ENCODE data around the gene PLAA.

PLAA gene

GRCh38 chr9:26946753-26947727 is at the start of gene PLAA:
PLAA (minus strand) TSS chr9:26947242; CDS start chr9:26947045, 197 bp downstream.
- DNase-seq (ENCODE audit: low read depth) = peak; percentile 85

DNA sequence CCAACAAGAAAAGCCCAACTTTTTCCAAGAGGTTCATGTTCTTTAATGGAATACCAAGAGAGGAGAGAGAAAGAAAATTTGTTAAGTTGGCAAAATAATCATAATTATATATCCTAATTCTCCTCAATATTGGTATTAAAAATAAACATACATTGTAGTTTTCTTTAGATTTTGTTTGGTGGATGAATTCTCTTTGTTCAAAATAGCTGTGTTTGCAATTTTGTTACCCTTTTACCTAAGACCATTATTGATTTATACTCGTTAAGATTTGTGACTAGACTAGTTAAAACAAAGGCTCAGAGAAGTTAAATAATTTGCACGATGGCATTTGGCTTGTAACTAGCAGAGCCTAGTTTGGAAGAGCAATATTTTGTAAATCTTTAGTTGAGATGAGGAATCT is 48.8 kb upstream of the PLAA start:
- no peak for DNase-seq (ENCODE audit: low read depth)

DNA sequence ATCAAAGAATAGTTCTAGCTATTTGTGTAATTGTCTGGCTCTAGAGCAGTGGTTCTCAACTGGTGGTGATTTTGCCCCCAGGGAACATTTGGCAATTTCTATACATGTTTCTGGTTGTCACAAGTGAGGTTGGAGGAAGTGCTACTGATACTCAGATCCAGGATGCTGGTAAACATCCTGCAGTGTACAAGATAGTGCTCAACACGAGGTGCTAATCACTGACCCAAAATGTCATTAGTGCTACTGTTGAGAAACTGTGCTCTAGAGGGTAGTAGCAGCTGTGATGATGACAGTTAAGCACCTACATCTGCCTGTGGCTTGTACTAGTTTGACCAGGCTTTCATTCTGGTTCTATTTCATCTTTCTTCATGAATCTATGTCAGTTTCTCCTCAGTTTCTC is 36.3 kb upstream of the PLAA start:
- no peak for DNase-seq (ENCODE audit: low read depth)

- no peak for DNase-seq (ENCODE audit: low read depth)
These were observed 29.0 kb upstream of the PLAA start for GRCh38 chr9:26975728-26976707.

DNA sequence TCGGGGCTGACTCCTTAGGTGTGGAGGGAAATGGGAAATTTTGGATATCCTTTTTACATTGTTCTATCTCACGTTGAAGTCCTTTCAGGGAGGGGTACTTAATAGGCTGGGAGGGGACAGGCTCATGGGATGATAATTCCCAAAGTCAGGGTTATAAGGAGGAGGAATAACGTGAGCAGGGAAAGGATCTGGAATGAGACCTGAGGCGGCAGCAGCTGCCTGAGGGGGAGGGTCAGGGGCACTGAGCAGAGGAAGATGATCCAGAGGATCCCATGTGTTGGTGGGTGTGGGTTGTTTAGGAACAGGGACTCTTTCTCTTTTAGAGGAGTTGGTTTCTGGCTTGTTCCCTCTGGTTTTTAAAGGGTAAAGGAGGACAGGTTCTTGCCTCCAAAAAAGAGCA is 27.9 kb upstream of the PLAA start:
- no peak for DNase-seq (ENCODE audit: low read depth)

DNA sequence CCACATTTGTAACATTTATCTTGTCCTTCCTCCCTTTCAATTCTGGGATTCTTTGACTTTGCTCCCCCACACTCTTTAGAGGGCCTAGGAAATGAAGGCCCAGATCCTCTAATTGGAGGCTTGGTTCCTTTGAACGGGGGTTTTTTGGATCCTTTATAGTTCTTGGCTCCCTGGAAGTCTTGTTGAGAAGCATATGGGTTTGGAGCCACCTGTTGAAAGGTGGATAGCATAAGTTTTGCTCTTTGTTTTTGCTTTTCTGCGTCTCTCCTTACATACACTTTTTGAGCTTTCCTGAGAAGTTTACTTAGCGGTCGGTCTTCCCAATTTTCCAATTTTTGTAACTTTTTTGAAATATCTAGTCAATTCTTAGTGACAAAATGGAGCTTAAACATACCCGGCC is 26.9 kb upstream of the PLAA start:
- DNase-seq (ENCODE audit: low read depth) = no peak

DNA sequence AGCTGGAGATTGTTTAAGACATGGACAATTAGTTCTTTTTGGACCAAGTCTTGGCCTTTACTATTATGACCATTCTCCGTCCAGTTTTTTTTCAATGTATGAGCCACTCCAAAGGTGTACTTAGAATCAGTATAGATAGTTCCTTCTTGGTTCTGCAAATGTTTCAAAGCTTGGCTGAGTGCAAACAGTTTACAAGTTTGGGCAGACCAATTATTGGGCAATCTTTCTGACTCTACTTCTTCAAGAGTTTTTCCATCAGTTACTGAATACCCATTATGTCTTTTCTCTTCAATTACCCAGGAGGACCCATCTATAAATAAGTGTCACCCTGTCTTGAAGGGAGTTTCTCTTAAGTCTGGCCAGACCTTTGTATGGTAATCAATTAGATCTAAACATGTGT is 24.7 kb upstream of the PLAA start:
- no peak for DNase-seq (ENCODE audit: low read depth)

DNA sequence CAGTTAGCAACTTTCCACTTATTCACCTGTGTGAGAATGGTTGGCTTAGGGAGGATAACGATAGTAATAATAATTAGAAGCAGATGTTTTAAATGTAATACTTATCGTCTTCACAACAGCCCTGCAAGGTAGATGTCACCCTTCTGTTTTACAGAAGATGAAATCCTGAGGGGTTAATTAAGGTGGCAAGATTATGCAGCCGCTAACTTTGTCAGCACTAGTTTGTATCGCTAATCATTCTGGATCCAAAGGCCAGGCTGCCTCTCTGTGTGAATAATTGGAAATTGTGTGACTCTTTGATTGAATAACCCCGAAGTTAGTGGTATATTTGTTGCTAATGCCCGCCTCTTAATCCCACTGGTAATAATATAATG is 9.8 kb upstream of the PLAA start:
- no peak for DNase-seq (ENCODE audit: low read depth)

DNA sequence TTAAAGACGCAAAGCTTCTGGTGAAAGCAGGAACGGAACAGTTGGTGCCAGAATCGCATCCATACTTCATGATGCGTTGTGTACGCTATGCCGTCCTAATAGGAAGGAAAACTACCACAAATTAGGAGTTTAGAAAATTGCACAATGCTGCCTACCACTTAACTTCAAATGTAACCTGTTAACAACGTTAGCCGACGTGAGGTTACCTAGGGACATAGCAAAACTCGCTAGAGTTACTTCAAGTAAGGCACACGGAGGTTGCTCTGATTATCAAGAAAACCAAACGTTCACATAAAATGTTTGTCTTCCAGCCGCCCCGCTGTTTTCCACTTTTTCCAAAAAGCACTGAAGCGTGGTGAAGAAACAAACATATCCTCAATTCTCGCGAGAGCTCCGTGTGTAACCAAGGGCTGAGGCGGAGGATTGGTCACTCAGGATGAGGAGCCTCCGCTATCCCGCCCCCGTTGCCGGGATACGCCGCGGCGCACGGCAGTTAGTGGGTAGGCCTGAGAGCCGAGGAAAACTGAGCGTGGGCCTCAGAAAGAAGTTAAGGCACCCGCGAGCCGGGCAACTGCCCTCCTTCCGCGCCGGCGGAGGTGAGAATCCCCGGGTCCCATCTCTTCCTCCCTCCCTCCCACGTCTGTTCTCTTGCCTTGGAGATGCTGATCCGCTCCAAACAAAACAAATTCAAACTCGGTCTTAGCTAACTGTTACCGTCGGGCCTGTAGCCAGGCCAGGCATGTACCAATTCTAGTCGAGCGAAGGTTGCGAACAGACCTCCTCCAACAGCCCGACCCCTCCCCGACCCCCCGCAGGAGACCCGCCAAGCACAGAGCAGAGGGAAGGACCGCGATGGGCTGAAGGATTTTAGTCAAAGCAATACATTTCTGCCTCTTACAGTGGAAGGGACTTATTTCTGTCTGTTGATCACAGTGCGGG is 9.1 kb upstream of the PLAA start, which contains the start of gene IFT74:
IFT74 (plus strand) TSS at position 492 of the 939 bp plus-strand sequence. CDS start 5,556 bp downstream, outside the sequence.
- peak; percentile 90 for DNase-seq (ENCODE audit: low read depth)

GRCh38 chr9:26955222-26955903 is 8.3 kb upstream of the PLAA start:
- no peak for DNase-seq (ENCODE audit: low read depth)

GRCh38 chr9:26954050-26954508 is 7.0 kb upstream of the PLAA start:
- no peak for DNase-seq (ENCODE audit: low read depth)

DNA sequence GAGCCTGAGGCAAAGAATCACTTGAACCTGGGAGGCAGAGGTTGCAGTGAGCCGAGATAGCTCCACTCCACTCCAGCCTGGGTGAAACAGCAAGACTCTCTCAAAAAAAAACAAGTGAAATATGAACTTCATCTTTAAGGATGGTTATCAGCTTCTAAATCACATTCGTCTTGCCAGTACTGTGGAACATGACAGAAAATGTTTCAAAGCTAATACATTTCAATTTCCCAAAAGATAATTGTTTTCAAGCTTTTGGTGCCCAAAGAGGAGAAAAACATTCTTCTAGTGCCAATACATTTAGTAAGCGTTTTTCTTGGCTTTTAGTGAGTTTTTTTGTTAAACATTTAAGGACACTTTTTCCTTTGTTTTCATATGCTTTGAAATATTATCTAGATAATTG is 4.8 kb upstream of the PLAA start:
- no peak for DNase-seq (ENCODE audit: low read depth)

GRCh38 chr9:26950521-26950920 is 3.5 kb upstream of the PLAA start:
- no peak for DNase-seq (ENCODE audit: low read depth)

DNA sequence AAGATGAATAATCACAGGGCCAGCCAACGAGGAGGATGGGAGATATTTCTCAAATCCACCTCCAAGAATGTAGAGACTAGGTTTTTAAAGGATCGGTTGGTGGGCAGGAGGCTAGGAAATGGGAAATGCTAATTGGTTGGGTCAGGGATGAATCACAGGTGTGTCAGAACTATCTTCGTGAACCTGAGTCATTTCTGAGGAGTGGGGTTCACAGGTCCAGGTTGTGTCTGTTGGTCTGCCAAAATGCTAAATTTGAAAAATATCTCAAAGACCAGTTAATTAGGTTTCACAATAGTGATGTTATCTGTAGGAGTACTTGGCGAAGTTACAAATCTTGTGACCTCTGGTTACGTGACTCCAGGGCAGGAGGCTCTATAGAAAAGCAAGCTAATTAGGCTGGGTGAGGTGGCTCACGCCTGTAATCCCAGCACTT is 2.6 kb upstream of the PLAA start:
- no peak for DNase-seq (ENCODE audit: low read depth)

- DNase-seq (ENCODE audit: low read depth) = no peak
These were observed 694 bp upstream of the PLAA start for GRCh38 chr9:26947736-26948135.

DNA sequence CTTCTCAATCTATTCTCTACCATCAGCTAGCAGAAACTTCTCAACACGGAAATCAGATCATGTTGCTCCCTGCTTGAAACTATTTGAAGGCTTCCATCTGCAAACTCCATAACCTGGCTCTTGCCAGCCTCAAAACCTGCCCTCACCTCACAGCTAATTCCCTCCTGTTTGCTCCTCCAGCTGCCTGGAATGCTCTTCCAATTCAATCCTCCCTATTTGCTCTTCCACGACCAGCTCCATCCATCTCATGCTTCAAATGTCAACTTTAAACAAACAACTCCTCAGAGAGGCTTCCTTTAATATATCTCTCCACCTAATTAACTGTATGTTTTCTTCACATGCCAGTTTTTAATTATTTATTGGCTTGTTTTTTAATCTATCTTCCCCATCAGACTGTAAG is 1.5 kb downstream of the PLAA start:
- no peak for DNase-seq (ENCODE audit: low read depth)

DNA sequence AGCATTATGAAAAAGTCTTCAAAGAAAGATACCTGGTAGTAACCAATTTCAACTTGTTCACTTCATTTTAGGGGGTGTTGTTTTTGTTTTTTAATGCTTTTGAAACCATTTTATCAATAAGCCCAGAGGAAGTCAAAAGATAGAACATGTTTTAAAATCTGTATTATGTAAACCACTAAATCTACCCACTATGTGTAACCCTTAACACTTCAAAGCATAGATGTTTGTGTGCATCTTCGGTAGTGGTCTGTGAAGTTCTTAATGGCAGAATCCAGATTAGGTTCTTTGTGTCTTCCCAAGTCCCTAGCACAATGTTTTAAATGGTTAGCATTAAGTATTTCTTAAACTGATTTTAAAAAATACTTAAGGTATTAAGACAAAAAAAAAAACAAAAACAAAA is 6.3 kb downstream of the PLAA start:
- no peak for DNase-seq (ENCODE audit: low read depth)

DNA sequence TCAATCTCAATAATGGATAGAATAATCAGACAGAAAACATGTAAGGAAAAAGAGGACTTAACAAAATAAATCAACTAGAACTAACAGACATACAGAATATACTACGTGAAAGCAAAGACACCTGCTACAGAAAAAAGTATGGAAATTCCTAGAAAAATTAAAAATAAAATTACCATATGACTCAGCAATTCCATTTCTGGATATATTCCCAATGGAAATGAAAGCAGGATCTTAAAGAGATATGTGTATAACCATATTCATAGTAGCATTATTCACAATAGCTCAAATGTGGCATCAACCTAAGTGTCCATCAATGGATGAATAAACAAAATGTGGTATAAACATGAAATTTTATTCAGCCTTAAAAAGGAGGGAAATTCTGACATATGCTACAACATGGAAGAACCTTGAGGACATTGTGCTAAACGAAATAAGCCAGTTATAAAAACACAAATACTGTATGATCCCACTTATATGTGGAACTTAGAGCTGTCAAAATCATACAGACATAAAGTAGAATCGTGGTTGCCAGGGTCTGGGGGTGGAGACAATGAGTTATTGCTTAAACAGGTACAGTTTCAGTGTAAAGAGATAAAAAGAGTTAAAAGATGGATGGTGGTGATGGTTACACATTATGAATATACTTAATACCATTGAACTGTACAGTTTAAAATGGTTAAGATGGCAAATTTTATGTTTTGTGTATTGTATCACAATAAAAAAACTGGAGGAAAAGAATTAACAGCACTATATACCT is 6.9 kb downstream of the PLAA start:
- DNase-seq (ENCODE audit: low read depth) = no peak

- DNase-seq (ENCODE audit: low read depth) = no peak
These were observed 9.1 kb downstream of the PLAA start for GRCh38 chr9:26937816-26938371.

- no peak for DNase-seq (ENCODE audit: low read depth)
These were observed 11.2 kb downstream of the PLAA start for GRCh38 chr9:26935847-26936246.
